SJSA1 (cell line): ENCODE data around the gene ST3GAL3. TPM values are rescaled to one million over a fixed set of nuclear protein-coding genes. Genes with fewer than 3 reads are reported as not detected.
A peak's percentile ranks its signal among the peaks of the same experiment; 100 is the strongest.
"Not testable (repeated sequence)": the region's sequence is repeated elsewhere in the genome, so short reads cannot be mapped to it uniquely, and the experiment has no call there.

Experiments used
- DNase-seq, 2 experiments: peaks; one replicate each; pipeline ENCODE4 v3.0.0-alpha.2; 2015 to 2020; ENCODE audit warnings: low spot score in 2 of 2, low read depth in 1 of 2
- H3K27ac ChIP-seq: fragments of 250-450 bp; sonication (Bioruptor Pico); 2 replicates; pipeline ENCODE4 v1.5.1; 2020; ENCODE audit warnings: mild to moderate bottlenecking, moderate library complexity
- H3K27me3 ChIP-seq: fragments of 250-450 bp; sonication (Bioruptor Pico); replicated peaks from 2 replicates; pipeline ENCODE4 v1.5.1; 2020; ENCODE audit warnings: mild to moderate bottlenecking, moderate library complexity
- H3K36me3 ChIP-seq: fragments of 250-450 bp; sonication (Bioruptor Pico); 2 replicates; pipeline ENCODE4 v1.5.1; 2020; ENCODE audit warnings: mild to moderate bottlenecking
- H3K4me1 ChIP-seq: fragments of 250-450 bp; sonication (Bioruptor Pico); replicated peaks from 2 replicates; pipeline ENCODE4 v1.6.1; 2021; ENCODE audit warnings: mild to moderate bottlenecking
- H3K4me3 ChIP-seq: fragments of 250-450 bp; sonication (Bioruptor Pico); 2 replicates; pipeline ENCODE4 v1.5.1; 2020; ENCODE audit warnings: mild to moderate bottlenecking
- H3K9me3 ChIP-seq: fragments of 250-450 bp; sonication (Bioruptor Pico); replicated peaks from 2 replicates; pipeline ENCODE4 v1.5.1; 2020; ENCODE audit warnings: mild to moderate bottlenecking
- total RNA-seq: library from RNA; depleted of rRNA; stranded (reverse); fragments of >200 nt; shearing (Covaris generic); gene quantifications from 2 replicates; pipeline ENCODE4 v1.2.3, GENCODE V29; 2014

Gene ST3GAL3
- total RNA-seq, 1 experiment from 2014 or later = 25.0 TPM

- Histone ChIP-seq H3K36me3 (peaks cover 57% of the 10 kb centered on the region), H3K4me1 (peaks cover 20% of the 10 kb centered on the region), H3K4me3 (no peak overlapping the region), H3K27ac (no peak overlapping the region), H3K9me3 (0 out of 2 replicates have a peak, but pooled peaks cover 6% of the 10 kb centered on the region), H3K27me3 (no peaks in the 10 kb centered on the region)
- no peak for DNase-seq
These were observed 110.1 kb downstream of the ST3GAL3 start for GRCh38 chr1:43817304-43817939.

GRCh38 chr1:43818691-43819090, 111.4 kb downstream of the ST3GAL3 start:
- Histone ChIP-seq H3K27me3 (no peaks in the 10 kb centered on the region), H3K36me3 (peaks cover 61% of the 10 kb centered on the region), H3K27ac (no peak overlapping the region), H3K4me3 (no peak overlapping the region), H3K4me1 (peaks cover 33% of the 10 kb centered on the region), H3K9me3 (0 out of 2 replicates have a peak, but pooled peaks cover 6% of the 10 kb centered on the region)
- DNase-seq = no peak

DNA sequence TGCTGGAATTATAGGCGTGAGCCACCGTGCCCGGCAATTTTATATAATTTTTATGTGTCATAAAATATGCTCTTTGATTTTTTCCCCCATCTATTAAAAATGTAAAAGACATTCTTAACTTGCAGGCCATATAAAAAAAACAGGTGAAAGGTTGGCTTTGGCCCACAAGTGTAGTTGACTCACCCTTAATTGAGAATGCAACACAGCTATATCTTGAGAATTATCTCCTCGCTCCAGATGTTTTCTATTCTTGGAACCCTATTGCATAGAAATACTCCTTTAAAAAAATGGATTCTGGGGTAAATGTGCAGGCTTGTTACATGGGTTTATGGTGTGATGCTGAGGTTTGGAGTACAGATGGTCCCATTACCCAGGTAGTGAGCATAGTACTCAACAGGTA, 112.0 kb downstream of the ST3GAL3 start:
- Histone ChIP-seq H3K4me3 (no peak overlapping the region), H3K4me1 (peaks cover 36% of the 10 kb centered on the region), H3K9me3 (0 out of 2 replicates have a peak, but pooled peaks cover 6% of the 10 kb centered on the region), H3K27ac (no peak overlapping the region), H3K27me3 (no peaks in the 10 kb centered on the region), H3K36me3 (peaks cover 61% of the 10 kb centered on the region)
- no peak for DNase-seq

DNA sequence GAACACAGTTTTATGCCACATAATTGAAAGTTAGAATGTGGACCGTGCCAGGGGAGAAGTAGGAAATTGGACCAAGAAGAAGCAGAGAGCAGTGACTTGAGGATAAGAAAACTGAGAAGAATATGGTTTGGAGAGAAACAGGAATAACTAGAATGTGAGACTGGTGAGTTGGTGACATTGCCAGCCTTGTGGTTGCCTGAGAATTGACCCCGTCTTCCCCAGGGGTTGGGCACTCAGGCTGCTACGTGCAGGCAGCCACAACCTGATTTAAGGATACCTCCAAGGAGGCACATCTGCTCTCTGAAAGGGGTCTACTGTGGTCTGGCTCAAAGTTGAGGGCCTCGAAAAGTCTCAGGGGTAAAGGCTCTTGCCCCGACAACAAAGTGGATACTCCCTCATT, 114.1 kb downstream of the ST3GAL3 start:
- Histone ChIP-seq H3K27me3 (no peaks in the 10 kb centered on the region), H3K27ac (peak overlapping the region; percentile 88), H3K4me3 (no peak overlapping the region), H3K36me3 (peaks cover 58% of the 10 kb centered on the region), H3K4me1 (peaks cover 36% of the 10 kb centered on the region), H3K9me3 (0 out of 2 replicates have a peak, but pooled peaks cover 6% of the 10 kb centered on the region)
- DNase-seq = no peak

DNA sequence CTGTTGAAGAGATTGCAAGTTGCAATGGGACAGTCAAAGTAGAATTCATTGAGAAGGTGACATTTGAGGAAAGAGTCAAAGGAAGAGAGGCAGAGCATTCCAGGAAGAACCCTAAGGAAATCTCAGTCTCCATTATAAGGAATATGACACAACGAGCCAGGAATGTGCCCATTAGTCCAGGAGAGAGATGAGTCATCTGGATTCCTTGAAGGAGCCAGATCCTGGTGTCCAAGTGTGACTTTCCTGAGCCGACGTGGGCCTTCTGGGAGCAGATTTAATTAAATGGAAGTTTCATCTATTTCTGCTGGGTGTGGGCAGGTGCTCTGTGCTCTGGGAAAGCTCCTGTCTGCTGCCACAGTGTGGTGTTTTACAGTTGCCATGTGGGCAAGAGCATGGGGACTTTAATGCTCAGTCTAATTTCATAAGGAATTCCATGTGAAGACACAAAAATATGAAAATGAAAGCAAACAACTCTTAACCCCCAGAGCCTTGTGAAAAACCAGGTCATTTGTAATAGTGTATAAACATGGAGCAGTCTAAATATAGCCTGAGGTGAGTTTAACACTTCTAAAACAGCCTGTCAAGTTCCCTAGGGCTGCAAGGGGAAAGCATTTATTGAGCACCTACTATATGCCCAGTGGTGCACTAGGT, 114.8 kb downstream of the ST3GAL3 start:
- no peaks in the 10 kb centered on the region for H3K27me3 ChIP-seq
- peaks cover 36% of the 10 kb centered on the region for H3K4me1 ChIP-seq
- peak overlapping the region; percentile 88 for H3K27ac ChIP-seq
- peaks cover 58% of the 10 kb centered on the region for H3K36me3 ChIP-seq
- DNase-seq = peak; percentile 87 to 95
- H3K4me3 ChIP-seq = no peak overlapping the region
- 0 out of 2 replicates have a peak, but pooled peaks cover 6% of the 10 kb centered on the region for H3K9me3 ChIP-seq

- Histone ChIP-seq H3K27ac (no peak overlapping the region), H3K36me3 (peaks cover 38% of the 10 kb centered on the region), H3K9me3 (no peaks in the 10 kb centered on the region), H3K27me3 (no peaks in the 10 kb centered on the region), H3K4me3 (no peak overlapping the region), H3K4me1 (peaks cover 36% of the 10 kb centered on the region)
- DNase-seq = no peak
These were observed 117.5 kb downstream of the ST3GAL3 start for GRCh38 chr1:43824795-43825194.

DNA sequence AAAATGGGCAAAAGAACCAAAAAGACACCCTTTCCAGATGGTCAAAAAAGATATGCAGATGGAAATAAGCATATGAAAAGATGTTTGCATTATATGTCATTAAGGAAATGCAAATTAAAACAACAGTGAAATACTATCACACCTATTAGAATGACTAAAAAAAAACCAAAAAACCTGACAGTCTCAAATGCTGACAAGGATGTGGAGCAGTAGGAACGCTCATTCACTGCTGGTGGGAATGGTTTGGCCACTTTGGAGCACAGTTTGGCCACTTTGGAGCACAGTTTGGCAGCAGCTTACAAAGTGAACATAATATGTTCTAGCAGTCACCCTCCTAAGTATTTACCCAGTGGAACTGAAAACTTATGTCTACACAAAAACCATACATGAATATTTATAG, 121.2 kb downstream of the ST3GAL3 start:
- H3K4me1 ChIP-seq = peaks cover 18% of the 10 kb centered on the region
- no peak for DNase-seq
- no peak overlapping the region for H3K27ac ChIP-seq
- peaks cover 13% of the 10 kb centered on the region for H3K36me3 ChIP-seq
- H3K27me3 ChIP-seq = no peaks in the 10 kb centered on the region
- H3K9me3 ChIP-seq = no peaks in the 10 kb centered on the region
- H3K4me3 ChIP-seq = no peak overlapping the region

DNA sequence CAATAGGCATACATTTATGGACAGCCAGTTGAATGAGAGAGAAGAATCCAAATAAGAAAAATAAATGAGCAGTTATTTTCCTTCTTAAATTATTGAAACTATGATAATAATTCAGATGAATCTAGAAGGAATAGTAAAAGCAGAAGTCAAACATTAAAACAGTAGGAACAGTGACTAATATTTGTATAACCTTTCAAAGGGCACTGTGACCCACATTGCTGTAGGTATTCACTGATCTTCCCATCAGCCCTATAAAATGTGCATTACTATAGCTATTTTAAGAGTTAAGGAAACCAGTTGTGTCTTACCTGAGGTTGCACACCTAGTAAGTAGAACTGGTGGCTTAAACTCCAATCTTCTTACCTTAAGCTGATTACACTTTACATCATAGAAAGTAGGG, 123.5 kb downstream of the ST3GAL3 start:
- Histone ChIP-seq H3K4me1 (peaks cover 35% of the 10 kb centered on the region), H3K27me3 (no peaks in the 10 kb centered on the region), H3K36me3 (peaks cover 7% of the 10 kb centered on the region), H3K27ac (no peak overlapping the region), H3K4me3 (no peak overlapping the region), H3K9me3 (no peaks in the 10 kb centered on the region)
- no peak for DNase-seq

DNA sequence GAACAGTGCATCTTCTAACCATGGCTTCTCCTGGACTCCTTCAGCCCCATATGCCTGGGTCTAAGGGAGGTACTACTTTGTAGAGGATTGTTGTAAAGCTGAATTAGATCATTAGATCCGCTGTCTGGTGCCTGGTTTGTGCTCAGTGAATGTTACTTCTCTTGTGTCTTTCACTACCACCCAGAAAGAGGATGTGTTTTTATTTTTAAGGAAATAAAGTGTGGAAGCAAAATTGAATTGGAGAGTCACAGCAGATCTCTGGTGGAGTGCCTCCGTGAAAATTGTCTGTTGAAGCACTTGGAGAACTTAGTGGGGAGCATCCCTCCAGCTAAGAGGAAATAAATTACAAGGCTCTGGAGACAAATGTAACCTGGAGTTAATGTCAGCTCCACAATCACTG, 124.5 kb downstream of the ST3GAL3 start:
- no peak for DNase-seq
- H3K27me3 ChIP-seq = no peaks in the 10 kb centered on the region
- no peaks in the 10 kb centered on the region; the same call in 1 of the 2 replicates for H3K36me3 ChIP-seq
- H3K4me1 ChIP-seq = peaks cover 46% of the 10 kb centered on the region
- no peak overlapping the region for H3K4me3 ChIP-seq
- H3K27ac ChIP-seq = no peak overlapping the region; the same call in 1 of the 2 replicates
- no peaks in the 10 kb centered on the region for H3K9me3 ChIP-seq

DNA sequence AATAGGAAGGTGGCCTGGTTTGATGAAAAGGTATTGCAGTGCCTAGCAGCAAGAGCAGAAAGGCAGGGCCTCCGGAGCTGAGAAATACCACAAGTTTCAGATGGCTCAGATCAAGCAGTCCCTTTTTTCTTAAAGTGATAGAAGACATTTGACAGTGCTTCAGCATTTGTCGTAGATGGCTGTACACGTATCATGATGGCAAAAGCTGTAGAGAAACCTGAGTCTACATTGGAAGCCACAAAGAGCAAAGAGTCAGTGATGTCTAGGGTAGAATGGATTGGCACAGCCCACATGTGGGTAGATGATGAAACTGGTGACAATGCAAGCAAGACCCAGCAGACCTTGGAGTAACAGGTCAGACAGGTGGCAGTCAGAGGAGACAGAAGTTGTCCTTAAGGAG, 124.9 kb downstream of the ST3GAL3 start:
- DNase-seq = no peak
- Histone ChIP-seq H3K27me3 (no peaks in the 10 kb centered on the region), H3K4me1 (peaks cover 47% of the 10 kb centered on the region), H3K27ac (no peak overlapping the region; the same call in 1 of the 2 replicates), H3K4me3 (no peak overlapping the region), H3K36me3 (no peaks in the 10 kb centered on the region; the same call in 1 of the 2 replicates), H3K9me3 (no peaks in the 10 kb centered on the region)

- no peak for DNase-seq
- no peaks in the 10 kb centered on the region; the same call in 1 of the 2 replicates for H3K36me3 ChIP-seq
- peaks cover 47% of the 10 kb centered on the region for H3K4me1 ChIP-seq
- no peak overlapping the region for H3K4me3 ChIP-seq
- no peaks in the 10 kb centered on the region for H3K27me3 ChIP-seq
- no peaks in the 10 kb centered on the region for H3K9me3 ChIP-seq
- peak overlapping the region; percentile 98 for H3K27ac ChIP-seq
These were observed 125.7 kb downstream of the ST3GAL3 start for GRCh38 chr1:43832998-43833397.

DNA sequence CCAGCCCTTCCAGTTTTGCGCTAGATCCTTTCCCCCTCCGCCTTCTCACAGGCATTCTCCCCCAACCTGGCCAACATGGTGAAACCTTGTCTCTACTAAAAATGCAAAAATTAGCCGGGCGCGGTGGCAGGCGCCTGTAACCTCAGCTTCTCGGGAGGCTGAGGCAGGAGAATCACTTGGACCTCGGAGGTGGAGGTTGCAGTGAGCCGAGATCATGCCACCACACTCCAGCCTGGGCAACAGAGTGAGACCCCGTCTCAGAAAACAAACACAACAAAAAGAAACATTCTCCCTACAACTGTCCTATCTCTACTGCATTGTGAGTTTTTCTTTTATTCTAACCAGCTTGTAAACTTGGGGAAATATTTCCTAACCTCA, 126.6 kb downstream of the ST3GAL3 start:
- not testable (repeated sequence) for H3K27me3 ChIP-seq, DNase-seq, H3K4me3 ChIP-seq, H3K9me3 ChIP-seq, H3K36me3 ChIP-seq
- H3K4me1 ChIP-seq = peaks cover 53% of the 10 kb centered on the region
- H3K27ac ChIP-seq = peak overlapping the region; percentile 98

DNA sequence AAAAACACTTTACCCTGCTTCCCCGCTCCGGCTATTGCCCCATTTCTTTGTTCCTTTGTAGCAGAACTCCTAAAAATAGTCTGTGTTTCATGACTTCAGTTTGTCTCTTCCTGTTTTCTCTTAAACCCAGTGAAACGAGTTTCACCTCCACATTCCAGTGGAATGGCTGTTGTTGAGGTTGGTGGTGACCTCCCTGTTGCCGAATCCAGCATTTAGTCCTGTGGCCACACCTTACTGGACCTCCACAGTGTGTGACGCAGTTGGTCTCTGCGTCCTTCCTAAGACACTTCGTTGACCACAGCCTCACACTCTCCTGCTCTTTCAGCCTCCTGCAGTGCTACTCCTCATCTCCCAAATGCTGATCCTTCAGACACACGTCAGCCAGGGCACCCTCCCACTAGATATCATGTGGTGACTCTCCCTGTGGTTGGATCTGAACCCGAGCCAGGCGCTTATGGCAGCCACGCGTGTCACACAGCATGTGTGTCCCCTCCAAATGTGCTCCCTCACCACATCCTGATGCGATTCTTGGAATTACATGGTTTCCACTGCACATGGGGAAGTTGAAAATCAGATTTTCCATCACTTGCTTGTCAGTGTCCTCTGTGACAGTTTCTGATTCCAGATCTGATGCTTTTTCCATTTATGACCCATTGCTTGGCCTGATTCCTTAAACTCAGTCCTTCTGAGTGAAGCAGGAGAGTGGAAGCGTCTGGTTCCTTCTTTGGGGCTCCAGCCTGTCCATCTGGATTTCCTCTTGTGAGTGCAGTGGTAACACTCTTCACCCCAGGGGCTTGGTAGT, 127.1 kb downstream of the ST3GAL3 start:
- peaks cover 59% of the 10 kb centered on the region for H3K4me1 ChIP-seq
- H3K4me3 ChIP-seq = no peak overlapping the region
- no peaks in the 10 kb centered on the region for H3K9me3 ChIP-seq
- no peaks in the 10 kb centered on the region for H3K27me3 ChIP-seq
- peak overlapping the region; percentile 98 for H3K27ac ChIP-seq
- H3K36me3 ChIP-seq = peaks cover 4% of the 10 kb centered on the region
- DNase-seq = peak; percentile 97
